Gastroesophageal sphincter (tissue), 3 donors: ENCODE results near the gene SYT8.

Source experiments
- CTCF ChIP-seq, 4 experiments: fragments of 200-600 bp in 2 of 4; fragments of 450-650 bp in 2 of 4; sonication (generic) in 1 of 4; IDR thresholded peaks; one replicate each; pipeline ENCODE4 v1.5.1; 2017 to 2019; ENCODE audit warnings: antibody characterized with exemption in 4 of 4, mild to moderate bottlenecking in 2 of 4, moderate library complexity in 2 of 4
- EP300 ChIP-seq: sonication (generic); formaldehyde crosslinking; IDR thresholded peaks from one replicate; pipeline ENCODE4 v1.6.1; 2017; ENCODE audit warnings: antibody characterized with exemption, mild to moderate bottlenecking
- POLR2AphosphoS5 ChIP-seq: sonication (generic); formaldehyde crosslinking; IDR thresholded peaks from one replicate; pipeline ENCODE4 v1.6.1; 2017; ENCODE audit warnings: antibody characterized with exemption

- TF ChIP-seq CTCF (IDR thresholded peaks at IDR 0.05) (no peak), EP300 (no peak), POLR2AphosphoS5 (no peak)
Observed at GRCh38 chr11:1855886-1856265, 21.1 kb downstream of the SYT8 start.
